Sciatic nerve (tissue), 2 donors: ENCODE results near the gene VILL. TPM values are rescaled to one million over a fixed set of nuclear protein-coding genes. Genes with fewer than 3 reads are reported as not detected.
"Not testable (repeated sequence)": the region's sequence is repeated elsewhere in the genome, so short reads cannot be mapped to it uniquely, and the experiment has no call there.

Experiments
- ATAC-seq: fragments of 200-7000 bp; cut with Tn5 transposase; one replicate; pipeline ENCODE4 v1.9.1; 2020; ENCODE audit warnings: mild to moderate bottlenecking, moderate library complexity
- DNase-seq: peaks from one replicate; pipeline ENCODE4 v3.0.0-alpha.2; 2020; ENCODE audit warnings: low spot score
- intact Hi-C: fragments of 100-400 bp; cut with DNase I; formaldehyde crosslinking; loops from one replicate; pipeline ENCODE4 v1.14.2; 2022
- microRNA-seq: library from miRNA; unstranded; fragments of <30 nt; microRNA quantifications from one replicate; pipeline ENCODE4 v1.2.0, GENCODE V29; 2020
- total RNA-seq: library from RNA; stranded (reverse); fragmentation: NEBNext Ultra II Directional; extraction: Animal tissue kit (Norgen Biotek cat#: 25700); gene quantifications from one replicate; pipeline ENCODE4 v1.2.1, GENCODE V29; 2021
- donor health status: DM: no; HTN: no; CAD: no.
- donor health status: DM: no; HTN: no; CAD: no.

The VILL gene
- total RNA-seq, 1 donor from 2014 or later, result 9.9 TPM

GRCh38 chr3:38046821-38047220, 56.2 kb downstream of the VILL start:
- ATAC-seq (no peak), DNase-seq (no peak)
- intact Hi-C loops, result no loop called here

GRCh38 chr3:38047896-38048295, 57.3 kb downstream of the VILL start:
- DNase-seq (no peak), ATAC-seq (no peak)
- intact Hi-C loops, result no loop called here

GRCh38 chr3:38049358-38050126, 59.0 kb downstream of the VILL start:
- ATAC-seq, result no peak
- intact Hi-C loops, result no loop called here
- DNase-seq, result no peak

- DNase-seq (no peak), ATAC-seq (no peak)
- intact Hi-C loops, result no loop called here
These were observed 60.5 kb downstream of the VILL start for GRCh38 chr3:38051131-38051530.

- intact Hi-C loops, DNase-seq, ATAC-seq: not testable (repeated sequence)
These were observed 62.7 kb downstream of the VILL start for GRCh38 chr3:38053286-38053685.

- DNase-seq, intact Hi-C loops: not testable (repeated sequence)
- peak; percentile 30 for ATAC-seq
These were observed 63.4 kb downstream of the VILL start for GRCh38 chr3:38053813-38054498.

GRCh38 chr3:38054499-38055001, 64.0 kb downstream of the VILL start:
- DNase-seq (no peak), ATAC-seq (no peak)
- intact Hi-C loops, result no loop called here

Small RNA genes within 50 kb of the gene (microRNA-seq; reads per million reads assigned to microRNA genes)
- gene MIR26A1, result 81.1 reads per million, percentile 54 among the genes with 10 or more reads in this experiment

Other genes starting within 250 kb of the VILL start
- 71.2 TPM for gene CTDSPL, start 128.9 kb upstream of the VILL start, total RNA-seq
- gene PLCD1, start 38.9 kb downstream of the VILL start, total RNA-seq, result 40.7 TPM
- gene DLEC1, start 48.4 kb downstream of the VILL start, total RNA-seq, result 4.8 TPM
- 67.6 TPM for gene ACAA1, start 146.3 kb downstream of the VILL start, total RNA-seq
- 25.0 TPM for gene MYD88, start 147.9 kb downstream of the VILL start, total RNA-seq
- 42.6 TPM for gene OXSR1, start 174.8 kb downstream of the VILL start, total RNA-seq